HG02763 (cell line): ENCODE measurements around the gene ALOX5AP.

Experiments used
- ATAC-seq: cut with Tn5 transposase; IDR thresholded peaks from one replicate; pipeline ENCODE4 v1.9.1; 2021; ENCODE audit warnings: mild to moderate bottlenecking, moderate library complexity; ENCODE audit not compliant: unreplicated experiment

The ALOX5AP gene

GRCh38 chr13:30735025-30735871, at the start of gene ALOX5AP:
ALOX5AP (plus strand) TSS chr13:30735543; CDS start chr13:30735606, 63 bp downstream.
- peak; percentile 75 for ATAC-seq

- no peak for ATAC-seq
Measured at GRCh38 chr13:30685987-30686386, 49.4 kb upstream of the ALOX5AP start.

- ATAC-seq, result no peak
Measured at GRCh38 chr13:30687601-30688000, 47.7 kb upstream of the ALOX5AP start.

GRCh38 chr13:30689752-30690151, 45.6 kb upstream of the ALOX5AP start:
- ATAC-seq, result no peak

- ATAC-seq, result peak; percentile 45
Measured at GRCh38 chr13:30690282-30691188, 44.8 kb upstream of the ALOX5AP start.

GRCh38 chr13:30692113-30692512, 43.2 kb upstream of the ALOX5AP start:
- ATAC-seq, result no peak

- peak; percentile 67 for ATAC-seq
Measured at GRCh38 chr13:30696278-30697176, 38.8 kb upstream of the ALOX5AP start.

GRCh38 chr13:30697177-30697953, 38.0 kb upstream of the ALOX5AP start:
- ATAC-seq, result no peak

- ATAC-seq, result no peak
Measured at GRCh38 chr13:30697996-30698401, 37.3 kb upstream of the ALOX5AP start.

- no peak for ATAC-seq
Measured at GRCh38 chr13:30698488-30699005, 36.8 kb upstream of the ALOX5AP start.

GRCh38 chr13:30700364-30700763, 35.0 kb upstream of the ALOX5AP start:
- no peak for ATAC-seq

- no peak for ATAC-seq
Measured at GRCh38 chr13:30702006-30702405, 33.3 kb upstream of the ALOX5AP start.

GRCh38 chr13:30704596-30704995, 30.7 kb upstream of the ALOX5AP start:
- no peak for ATAC-seq

GRCh38 chr13:30705680-30706079, 29.7 kb upstream of the ALOX5AP start:
- no peak for ATAC-seq

GRCh38 chr13:30708541-30708940, 26.8 kb upstream of the ALOX5AP start:
- no peak for ATAC-seq

- ATAC-seq, result no peak
Measured at GRCh38 chr13:30710442-30710841, 24.9 kb upstream of the ALOX5AP start.

GRCh38 chr13:30711375-30711774, 24.0 kb upstream of the ALOX5AP start:
- ATAC-seq, result no peak

- ATAC-seq, result no peak
Measured at GRCh38 chr13:30711837-30712236, 23.5 kb upstream of the ALOX5AP start.
